HG03175 (cell line): ENCODE data around the gene JAG2.

Experiments
- ATAC-seq: cut with Tn5 transposase; IDR thresholded peaks from one replicate; pipeline ENCODE4 v1.9.1; 2021; ENCODE audit warnings: mild to moderate bottlenecking, moderate library complexity; ENCODE audit not compliant: unreplicated experiment

The JAG2 gene

DNA sequence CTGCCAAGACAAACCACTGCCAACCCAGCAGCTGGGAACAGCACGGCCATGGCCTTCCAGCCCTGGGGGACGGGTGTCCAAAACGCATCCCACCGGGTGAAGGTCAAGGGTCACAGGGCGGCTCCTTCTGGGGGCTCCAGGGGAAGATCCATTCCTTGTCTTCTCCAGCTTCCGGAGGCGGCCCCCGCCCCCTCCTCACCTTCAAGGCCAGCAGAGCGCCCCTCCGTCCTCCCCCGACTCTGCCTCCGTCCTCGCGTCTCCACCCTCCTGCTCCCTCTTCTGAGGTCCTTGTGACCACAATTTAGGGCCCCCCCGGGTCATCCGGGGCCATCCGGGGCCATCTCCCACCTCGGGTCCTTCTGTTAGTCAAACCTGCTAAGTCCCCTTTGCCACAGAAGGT, 16.4 kb upstream of the JAG2 start:
- no peak for ATAC-seq

DNA sequence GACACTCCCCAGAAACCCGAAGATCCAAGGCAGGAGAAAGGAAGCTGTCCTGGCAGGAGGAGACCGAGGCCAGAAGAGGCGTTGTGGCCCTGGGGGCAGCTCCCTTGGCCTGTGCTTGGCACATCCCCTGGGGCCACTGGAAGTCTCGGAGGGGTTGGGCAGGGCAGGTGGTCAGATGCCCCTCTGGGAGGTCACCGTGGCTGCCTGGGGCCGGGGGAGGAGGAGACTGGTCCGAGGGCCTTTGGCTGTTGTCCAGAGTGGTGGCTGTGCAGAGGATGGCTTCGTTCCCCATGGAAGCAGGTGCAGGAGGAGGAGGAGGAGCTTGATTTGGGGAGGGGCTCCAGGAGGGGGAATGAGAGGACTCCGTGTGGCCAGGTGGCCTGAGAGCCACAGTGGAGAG, 15.9 kb upstream of the JAG2 start:
- ATAC-seq: no peak

DNA sequence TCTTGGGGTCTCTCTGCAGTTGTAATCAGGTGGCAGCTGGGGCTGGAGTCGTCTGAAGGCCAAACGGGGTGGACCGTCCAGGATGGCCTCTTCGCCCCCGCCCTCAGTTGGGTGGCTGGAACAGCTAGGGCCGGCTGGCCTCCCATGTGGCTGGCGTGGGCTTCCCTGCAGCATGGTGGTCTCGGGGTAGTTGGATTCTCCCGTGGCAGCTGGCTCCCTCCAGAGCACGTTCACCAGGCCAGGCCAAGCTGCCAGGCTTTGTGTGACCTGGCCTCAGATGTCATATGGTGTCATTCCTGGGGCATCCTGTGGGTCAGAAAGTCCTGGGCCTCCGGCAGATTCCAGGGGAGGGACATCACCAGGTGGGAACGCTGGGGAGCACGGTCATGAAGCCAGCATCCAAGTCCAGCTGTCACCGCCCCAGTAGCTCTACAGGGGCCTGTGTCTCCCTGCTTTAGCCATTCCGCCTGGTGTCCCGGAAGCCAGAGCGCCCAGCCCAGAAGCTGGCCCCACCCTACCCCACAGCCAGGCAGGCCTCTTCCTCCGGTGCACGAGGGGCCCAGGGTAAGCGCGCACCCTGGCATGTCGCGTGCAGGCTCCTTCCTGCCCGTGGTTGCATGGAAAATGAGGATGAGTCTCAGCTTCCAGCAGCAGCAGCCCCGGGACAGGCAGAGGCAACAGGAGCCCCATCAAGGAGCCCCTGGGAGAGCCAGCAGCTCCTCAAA, 13.9 kb upstream of the JAG2 start:
- ATAC-seq: no peak

DNA sequence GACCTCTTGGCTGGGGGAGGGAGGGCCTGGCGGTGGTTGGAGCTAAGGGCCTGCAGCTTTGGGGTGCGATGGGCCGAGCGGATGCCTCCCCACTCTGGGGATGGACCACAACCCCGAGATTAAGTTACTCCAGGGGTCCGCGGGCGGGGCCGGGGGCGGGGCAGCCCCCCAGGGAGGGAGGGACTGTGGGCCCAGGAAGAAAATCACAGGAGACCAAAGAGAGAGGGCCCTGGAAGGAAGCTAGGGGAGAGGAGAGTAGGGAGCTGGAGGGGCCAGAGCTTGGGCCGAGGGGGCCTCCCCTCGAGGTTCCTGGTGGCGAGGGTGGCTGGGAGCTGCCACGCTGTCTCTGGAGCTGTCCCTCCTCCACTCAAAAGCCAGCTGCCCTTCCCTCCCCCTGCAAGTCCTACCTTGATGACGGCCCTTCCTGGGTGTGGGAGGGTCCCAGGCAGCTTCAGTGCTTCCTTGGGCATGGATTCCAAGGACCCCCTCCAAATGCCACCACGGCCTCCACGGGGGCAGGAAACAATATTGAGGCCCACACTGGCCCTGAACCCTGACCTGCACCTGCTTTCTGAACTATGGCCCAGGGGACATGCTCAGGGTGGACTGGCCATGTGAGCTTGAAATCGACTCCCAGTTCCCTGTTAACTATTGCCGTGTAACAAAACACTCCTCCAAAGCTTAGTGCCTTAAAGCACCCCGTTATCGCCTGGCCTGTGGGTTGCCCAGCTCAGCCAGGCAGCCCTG, 13.1 kb upstream of the JAG2 start:
- no peak for ATAC-seq

DNA sequence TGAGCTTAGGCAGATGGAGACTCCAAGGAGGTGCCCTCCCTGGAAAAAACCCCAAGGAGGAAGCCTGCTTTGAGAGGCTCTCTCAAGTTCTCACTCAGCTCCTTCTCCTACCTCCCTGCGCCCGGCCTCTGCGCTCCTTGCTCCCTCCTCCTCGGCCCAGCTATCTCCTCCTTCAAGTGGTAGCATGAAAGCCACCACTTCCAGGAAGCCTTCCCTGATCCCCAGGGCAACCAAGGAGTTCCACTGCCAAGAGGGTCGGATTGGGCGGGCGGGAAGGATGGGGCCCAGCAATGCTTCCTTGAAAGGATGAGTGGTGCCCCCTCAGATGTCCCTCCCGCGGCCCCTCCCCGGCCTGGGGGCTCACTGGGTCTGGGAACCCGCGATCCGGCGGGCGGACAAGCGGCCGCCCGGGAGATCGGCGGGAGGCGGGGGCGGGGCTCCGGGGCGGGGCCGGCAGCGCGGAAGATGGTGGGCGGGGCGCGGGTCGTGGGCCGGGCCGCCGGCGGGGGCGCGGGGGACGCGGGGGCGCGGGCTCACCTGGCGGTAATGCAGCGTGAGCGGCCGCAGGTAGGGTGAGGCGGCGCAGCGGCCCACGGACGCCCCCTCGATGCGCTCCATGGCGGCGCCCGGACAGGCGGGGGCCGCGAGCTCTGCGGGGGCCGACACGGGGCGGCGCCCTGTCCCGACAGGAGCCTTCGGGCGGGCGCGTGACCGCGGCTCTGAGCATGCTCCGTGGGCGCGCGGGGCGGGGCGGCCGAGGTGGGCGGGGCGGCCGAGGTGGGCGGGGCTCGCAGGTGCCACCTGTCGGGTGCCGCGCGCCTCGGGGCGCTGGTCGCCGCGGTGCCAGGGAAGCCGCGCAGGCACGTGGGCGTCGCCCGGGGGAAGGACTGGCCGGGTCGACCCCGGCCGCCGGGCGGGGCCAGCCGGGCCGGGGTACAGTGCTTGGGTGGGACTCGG, 12.3 kb upstream of the JAG2 start, which contains the start of gene NUDT14:
Gene NUDT14 (minus strand): TSS at position 721 of the 957 bp plus-strand sequence. CDS start 103 bp downstream, at position 618.
- ATAC-seq: peak; percentile 69

DNA sequence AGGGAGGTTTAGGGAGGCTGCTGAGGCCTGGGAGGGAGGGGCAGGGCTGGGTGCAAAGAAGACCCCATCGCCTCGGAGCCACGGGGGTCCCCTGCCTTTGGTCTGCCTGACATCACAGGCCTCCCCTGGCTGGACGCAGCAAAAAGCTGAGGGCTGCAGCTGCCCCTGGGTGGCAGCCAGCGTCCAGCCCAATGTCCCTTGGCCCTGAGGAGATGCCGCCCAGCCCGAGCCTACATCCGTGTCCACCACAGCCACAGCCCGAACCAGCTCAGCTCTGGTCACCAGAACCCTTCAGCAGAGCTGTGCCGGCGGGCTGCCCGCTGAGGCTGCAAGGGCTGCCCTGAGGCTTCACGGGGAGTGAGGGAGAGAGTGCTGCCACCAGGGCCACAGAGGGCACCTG, 10.6 kb upstream of the JAG2 start:
- ATAC-seq: no peak

DNA sequence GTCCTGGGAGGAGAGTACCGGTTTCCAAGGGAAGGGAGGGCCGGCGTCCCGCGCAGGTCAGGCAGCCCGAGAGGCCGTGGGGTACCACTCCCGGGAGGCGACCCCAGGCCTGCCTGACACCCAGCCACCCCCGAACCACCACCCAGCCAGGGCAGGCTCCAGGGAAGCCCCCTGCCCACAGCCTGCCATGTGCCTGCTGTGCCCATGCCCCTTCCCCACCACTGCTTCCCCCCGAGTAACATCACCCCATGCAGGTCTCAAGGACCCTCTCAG, 10.2 kb upstream of the JAG2 start:
- ATAC-seq: no peak

DNA sequence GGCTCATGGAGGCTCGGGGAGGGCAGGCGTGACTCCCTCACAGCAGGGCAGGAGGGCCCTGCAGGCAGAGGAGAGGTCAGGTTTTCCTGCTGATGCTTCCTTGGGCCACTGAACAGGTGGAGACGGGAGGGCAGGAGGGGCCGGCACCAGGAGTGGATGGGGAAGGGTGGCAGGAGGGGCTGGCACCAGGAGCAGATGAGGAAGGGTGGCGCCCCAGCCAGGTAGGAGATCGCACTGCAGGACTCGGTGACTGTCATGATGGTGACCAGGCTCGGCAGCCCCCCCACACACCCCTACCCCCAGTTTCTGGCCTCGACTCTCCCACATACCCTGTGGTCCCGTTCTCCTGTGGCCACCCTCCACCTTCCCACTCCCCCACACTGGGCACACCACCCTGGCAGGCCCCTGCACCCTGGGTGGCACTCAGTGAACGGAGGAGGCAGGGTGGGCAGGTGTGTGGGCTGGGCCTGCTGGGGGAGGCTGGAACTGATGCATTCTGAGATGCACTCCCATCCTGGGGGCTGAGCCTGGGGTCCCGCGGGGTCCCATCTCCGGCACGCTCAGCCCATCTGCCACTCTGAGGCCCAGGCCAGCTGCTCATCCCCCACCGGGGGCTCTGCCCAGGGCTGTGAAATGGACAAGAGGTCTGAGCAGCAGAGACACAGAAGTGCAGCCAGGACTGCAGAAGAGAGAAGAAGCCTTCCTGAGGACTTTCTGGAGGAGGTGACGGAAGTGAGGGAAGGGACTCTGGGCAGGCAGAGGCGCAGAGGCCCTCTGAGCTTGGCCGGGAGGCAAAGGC, 9.7 kb upstream of the JAG2 start:
- no peak for ATAC-seq

DNA sequence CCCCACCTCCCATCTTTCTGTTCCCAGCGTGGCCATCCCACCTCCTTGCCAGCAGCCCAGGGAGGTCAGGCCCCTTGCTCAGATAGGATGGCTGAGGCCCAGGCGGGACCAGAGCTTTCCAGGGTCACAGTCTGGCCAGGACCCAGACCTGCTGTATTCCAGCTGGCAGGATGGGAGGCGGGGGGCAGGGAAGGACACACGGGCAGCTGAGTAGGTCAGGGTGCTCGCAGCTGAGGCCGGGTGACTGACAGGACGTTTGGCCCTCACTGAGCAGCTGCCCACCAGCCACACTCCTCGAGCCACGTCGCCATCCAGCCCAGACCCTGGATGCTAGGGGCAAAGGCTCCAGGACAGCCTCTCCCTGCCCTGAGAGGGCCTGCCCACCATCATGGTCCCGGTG, 8.5 kb upstream of the JAG2 start:
- ATAC-seq: no peak

DNA sequence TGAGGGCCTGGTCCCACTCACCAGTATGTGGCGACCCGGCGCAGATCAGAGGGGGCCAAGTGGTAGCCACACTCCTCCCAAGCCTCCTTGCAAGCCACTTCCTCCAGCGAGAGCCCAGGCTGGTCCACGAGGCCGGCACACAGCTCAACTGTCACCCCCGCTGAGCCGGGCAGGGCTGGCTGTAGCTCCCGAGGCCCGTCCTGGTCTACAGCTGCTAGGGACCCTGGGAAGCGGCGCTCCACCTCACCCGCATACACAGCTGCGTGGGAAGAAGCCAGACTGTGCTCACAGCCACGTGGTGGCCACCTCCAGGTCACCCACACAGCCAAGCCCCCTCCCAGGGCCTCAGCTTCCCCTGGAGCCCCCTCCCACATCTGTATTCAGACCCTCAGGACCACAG, 7.9 kb upstream of the JAG2 start:
- ATAC-seq: no peak

DNA sequence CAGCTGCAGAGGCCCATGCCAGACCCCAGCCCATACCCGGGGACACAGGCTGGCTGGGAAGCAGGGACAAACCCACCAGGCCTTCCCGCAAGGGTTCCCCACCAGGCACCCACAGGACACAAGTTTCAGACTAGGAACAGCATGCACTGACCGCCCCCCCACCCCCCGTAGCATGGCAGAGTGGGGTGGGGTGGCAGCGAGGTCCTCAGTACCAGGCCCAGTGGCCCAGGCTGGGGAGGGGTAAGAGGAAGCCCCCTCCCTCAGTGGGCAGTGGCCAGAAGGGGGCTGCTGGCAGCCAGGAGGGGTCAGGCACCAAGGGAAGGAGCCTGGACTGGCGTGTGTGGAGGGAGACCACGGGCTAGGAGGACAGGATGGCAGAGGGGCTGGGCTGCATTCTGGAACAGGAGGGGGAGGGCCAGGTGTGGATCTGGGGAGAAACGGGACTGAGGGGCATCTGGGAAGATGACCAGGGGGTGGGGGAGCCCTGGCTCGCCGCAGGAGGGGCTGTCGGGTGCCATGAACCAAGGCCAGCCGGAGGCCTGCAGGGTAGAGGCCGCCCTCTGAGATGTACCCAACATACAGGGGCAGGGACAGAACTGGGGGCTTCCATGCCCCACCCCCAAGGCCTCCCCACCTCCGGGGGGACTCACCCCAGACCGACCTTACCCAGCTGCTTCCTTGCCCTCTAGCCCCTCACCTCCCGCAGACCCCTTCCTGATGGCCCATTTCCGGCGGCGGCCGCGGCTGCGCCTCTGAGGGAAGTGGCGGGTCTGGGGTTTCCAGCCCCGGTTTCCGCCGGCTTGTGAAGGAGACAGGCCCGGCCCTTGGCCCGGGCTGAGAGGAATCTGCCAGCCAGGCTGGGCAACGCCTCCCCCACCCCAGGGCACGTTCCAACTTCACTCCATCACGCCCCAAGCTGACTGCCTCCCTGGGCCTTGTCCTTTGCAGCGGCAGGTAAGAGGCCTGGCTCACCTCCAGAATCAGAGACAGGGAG, 5.6 kb upstream of the JAG2 start:
- no peak for ATAC-seq

DNA sequence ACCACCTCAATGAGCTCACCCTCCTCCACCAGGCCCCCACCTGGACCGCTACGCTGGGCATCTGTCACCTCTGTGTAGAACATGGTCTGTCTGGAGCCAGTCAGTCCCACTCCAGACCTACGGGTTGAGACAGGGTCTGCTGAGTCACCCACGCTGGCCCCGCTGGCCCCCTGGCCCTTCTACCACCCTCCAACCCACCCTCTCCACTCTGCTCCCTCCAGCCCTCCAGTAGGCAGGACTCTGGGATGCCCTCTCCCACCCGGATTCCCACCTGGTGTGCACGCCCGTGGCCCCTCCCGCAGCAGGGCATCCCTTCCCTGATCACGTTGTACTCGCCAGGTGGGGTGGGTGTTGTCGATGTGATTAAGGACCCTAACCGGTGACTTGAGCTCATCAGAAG, 4.6 kb upstream of the JAG2 start:
- no peak for ATAC-seq

DNA sequence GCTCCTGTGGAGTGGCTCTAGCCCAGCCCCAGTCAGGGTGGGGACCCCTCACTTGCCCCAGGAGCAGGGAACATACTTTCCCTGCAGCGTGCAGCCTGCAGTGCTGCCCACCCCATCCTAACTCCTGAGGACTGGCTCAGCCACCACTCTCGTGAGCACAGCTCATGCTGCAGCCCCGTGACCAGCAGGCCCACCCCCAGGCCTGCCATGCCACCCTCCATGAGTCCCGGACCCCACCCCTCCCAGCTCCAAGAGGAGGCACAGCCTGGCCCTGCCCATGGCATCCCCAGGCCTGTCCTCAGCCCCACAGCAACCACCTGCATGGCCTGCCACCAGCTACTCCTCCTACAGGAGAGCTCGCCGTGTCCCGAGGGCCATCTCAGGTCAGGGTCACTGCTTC, 3.9 kb upstream of the JAG2 start:
- ATAC-seq: no peak

DNA sequence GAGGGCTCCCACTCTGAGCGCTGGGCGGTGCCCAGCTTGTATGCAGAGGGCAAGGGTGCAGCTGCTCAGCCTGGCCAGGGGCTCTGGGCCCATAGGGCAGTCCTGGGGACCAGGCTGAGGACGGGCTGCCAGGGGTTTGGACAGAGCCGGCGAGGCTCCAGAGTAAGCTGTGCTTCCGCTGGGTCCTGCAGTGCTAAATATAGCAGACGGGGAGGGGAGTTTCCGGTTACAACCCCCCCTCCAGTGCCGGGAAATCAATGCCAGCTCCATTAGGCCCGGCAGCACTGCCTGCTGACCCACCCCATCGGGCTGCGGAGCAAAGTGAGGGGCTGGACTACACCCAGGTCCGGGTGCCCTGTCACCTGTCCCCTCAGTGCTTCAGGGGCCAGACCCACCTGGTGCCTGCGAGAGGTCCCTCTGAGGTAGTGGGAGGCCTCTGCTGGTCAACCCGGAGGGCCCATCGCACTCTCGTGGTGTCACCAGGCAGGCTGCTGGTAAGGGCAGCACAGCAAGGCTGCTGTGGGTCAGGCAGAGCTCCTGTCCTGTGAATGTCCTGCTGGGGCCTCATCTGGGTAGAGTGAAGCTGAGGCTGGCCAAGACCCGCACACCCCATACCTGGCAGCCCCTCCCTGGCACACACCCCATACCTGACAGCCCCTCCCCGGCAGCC, 2.6 kb upstream of the JAG2 start:
- ATAC-seq: no peak

DNA sequence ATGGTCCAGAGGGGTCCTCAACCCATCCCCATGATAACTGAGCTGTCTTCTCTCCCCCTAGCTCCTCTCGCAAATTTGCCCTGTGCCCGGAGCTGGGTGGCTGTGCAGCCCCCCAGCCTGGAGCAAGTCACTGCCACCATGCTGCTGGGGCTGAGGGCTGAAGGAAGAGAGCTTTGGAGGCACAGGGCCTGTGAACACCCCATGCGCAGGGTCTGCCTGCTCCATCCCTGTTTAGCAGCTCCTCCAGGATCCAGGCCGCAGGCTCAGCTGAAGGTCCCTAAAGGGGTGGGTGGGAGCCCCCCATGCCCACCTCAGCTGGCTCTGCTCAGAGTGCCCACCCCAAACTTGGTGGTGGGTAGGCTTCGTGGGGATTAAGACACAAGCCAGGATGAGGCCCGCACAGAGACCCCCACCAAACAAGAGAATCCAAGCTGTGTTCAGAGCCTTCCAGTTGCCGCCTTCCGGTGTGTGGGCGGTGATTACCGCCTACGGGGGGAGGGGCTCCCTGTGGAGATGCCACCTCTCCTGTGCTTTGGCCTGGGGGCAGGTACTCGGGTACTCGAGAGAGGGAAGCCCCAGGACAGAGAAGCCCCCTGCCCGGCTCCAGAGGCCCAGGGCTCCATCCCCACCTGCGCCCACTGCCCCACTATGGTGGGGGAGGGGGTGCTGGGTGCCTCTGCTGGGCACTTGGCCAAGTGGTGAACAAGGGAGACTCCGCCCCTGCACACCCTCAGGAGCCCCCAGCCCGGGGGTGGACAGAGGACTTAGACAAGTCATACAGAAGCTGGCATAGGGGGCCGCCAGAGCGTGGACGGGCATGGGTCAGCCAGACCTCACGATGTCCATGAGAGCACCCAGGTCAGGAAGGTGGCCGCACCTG, 1.4 kb upstream of the JAG2 start:
- ATAC-seq: no peak

DNA sequence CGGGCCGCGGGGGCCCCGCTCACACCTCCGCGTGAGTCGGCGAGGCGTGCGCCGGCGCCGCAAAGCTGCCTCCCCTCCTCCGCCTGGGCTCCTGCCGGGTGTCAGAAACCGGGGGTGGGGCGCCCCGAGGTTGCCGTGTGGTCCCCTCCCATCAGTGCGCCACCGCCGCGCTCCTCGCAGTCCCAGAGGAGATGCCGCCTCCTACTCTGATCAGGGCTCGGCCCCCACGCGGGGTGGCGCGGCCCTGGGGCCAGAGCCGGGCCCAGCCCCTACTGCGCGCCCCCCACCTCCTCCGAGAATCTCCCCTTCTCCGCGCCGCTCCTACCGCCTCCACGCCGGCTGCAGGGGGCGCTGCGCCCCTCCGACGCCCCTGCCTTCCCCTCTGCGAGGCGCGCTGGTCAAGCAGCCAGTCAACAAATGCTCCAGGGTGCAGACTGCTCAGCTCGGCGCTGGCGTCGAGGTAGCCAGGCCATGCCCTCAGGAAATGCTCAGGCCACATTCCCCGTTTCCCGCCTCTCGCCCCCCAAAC, 467 bp upstream of the JAG2 start:
- ATAC-seq: no peak

DNA sequence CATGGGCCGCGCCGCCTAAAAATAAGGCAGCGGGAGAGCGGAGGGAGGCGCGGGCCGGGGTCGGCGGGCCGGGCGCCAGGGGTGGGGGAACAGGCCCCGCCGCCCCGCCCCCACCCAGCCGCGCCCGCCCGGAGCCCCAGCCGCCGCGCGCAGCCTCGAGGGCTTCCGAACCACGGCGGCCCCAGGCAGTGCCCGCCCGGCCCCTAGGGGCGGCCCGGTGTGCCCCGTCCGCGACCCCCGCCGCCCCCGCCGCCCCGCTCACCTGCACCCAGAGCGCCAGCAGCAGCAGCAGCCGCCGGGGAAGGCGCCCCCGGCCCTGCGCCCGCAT, 519 bp downstream of the JAG2 start:
- no peak for ATAC-seq
